ENCODE data around the gene C20orf144. TPM values are rescaled to one million over a fixed set of nuclear protein-coding genes. Genes with fewer than 3 reads are reported as not detected.

The C20orf144 gene
- total and polyA plus RNA-seq, 9 of the 15 experiments (the other 6 are each of a cell fraction or from before 2014, with no cell fraction given), result 0.04 to 0.23 (median 0.11) TPM; not detected in 2

DNA sequence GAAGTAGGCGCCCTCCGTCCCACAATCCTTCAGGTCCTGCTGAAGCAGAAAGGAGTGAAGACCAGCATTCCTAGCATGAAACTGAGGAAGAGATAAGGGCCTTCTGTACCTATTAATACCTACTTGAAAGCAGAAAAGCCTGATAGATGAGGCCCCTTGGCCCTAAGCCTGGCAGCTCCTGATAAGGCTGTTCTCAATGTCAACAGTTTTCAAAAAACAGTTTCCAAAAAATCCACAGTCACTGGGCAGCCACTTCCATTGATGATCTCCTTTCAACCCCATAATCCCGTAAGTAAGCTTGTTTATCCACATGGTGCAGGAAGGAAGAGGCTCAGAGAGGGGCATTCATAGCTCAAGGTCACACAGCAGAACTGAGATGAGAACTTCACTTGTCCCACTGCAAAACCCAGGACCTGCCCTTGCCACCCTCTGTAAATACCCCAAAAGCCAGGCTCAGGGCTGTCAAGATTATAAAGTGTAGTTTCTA is 26.9 kb downstream of the C20orf144 start (continued):
- TF ChIP-seq, protein P1, sequence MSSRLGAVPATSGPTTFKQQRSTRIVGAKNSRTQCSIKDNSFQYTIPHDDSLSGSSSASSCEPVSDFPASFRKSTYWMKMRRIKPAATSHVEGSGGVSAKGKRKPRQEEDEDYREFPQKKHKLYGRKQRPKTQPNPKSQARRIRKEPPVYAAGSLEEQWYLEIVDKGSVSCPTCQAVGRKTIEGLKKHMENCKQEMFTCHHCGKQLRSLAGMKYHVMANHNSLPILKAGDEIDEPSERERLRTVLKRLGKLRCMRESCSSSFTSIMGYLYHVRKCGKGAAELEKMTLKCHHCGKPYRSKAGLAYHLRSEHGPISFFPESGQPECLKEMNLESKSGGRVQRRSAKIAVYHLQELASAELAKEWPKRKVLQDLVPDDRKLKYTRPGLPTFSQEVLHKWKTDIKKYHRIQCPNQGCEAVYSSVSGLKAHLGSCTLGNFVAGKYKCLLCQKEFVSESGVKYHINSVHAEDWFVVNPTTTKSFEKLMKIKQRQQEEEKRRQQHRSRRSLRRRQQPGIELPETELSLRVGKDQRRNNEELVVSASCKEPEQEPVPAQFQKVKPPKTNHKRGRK (tag; IDR thresholded peaks at IDR 0.05), result no peak
- no peak for TF ChIP-seq ZKSCAN3 (CRISPR knock-in tag; IDR thresholded peaks at IDR 0.05)
- no peak for TF ChIP-seq PBX2 (CRISPR knock-in tag; IDR thresholded peaks at IDR 0.05; ENCODE audit: low read depth)
- peak; percentile 76 for TF ChIP-seq PBX2 (tag; conservative IDR thresholded peaks at IDR 0.05; ENCODE audit: low read depth)
- no peak for TF ChIP-seq ZNF347 (CRISPR knock-in tag; IDR thresholded peaks at IDR 0.05; ENCODE audit: low read depth)
- no peak for TF ChIP-seq TOE1 (IDR thresholded peaks at IDR 0.05; ENCODE audit: borderline replicate concordance)
- TF ChIP-seq TOE1 (CRISPR knock-in tag; IDR thresholded peaks at IDR 0.05; ENCODE audit: borderline replicate concordance, low read depth), result no peak
- peak; percentile 81 for TF ChIP-seq STAT5A (IDR thresholded peaks at IDR 0.05; ENCODE audit: borderline replicate concordance, low read length)
- TF ChIP-seq YY1 (IDR thresholded peaks at IDR 0.05; ENCODE audit: borderline replicate concordance in 1 of 3, control insufficient read depth in 1 of 3, extremely low read depth in 1 of 3, insufficient read depth in 3 of 3, insufficient read length in 1 of 3, insufficient replicate concordance in 2 of 3, low read depth in 1 of 3, low read length in 2 of 3), result no peak
- no peak for TF ChIP-seq HNRNPLL (IDR thresholded peaks at IDR 0.05; ENCODE audit: low read depth, low read length, poor library complexity, severe bottlenecking)
- TF ChIP-seq CHD1 (IDR thresholded peaks at IDR 0.05; ENCODE audit: low read length), result no peak
- TF ChIP-seq MECOM (CRISPR knock-in tag; IDR thresholded peaks at IDR 0.05), result peak; percentile 48; the same call in 1 of the 2 replicates
- TF ChIP-seq CBX1 (IDR thresholded peaks at IDR 0.05; ENCODE audit: low read depth), result no peak
- TF ChIP-seq, protein P2, sequence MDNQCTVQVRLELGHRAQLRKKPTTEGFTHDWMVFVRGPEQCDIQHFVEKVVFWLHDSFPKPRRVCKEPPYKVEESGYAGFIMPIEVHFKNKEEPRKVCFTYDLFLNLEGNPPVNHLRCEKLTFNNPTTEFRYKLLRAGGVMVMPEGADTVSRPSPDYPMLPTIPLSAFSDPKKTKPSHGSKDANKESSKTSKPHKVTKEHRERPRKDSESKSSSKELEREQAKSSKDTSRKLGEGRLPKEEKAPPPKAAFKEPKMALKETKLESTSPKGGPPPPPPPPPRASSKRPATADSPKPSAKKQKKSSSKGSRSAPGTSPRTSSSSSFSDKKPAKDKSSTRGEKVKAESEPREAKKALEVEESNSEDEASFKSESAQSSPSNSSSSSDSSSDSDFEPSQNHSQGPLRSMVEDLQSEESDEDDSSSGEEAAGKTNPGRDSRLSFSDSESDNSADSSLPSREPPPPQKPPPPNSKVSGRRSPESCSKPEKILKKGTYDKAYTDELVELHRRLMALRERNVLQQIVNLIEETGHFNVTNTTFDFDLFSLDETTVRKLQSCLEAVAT (IDR thresholded peaks at IDR 0.05), result no peak
- TF ChIP-seq ZC3H4 (CRISPR knock-in tag; IDR thresholded peaks at IDR 0.05; ENCODE audit: borderline replicate concordance), result no peak
- no peak for TF ChIP-seq POLR3A (IDR thresholded peaks at IDR 0.05; ENCODE audit: borderline replicate concordance, extremely low read depth, insufficient read depth, insufficient read length)
- no peak for TF ChIP-seq RNF219 (CRISPR knock-in tag; IDR thresholded peaks at IDR 0.05)
- no peak for TF ChIP-seq ZNF655 (CRISPR knock-in tag; IDR thresholded peaks at IDR 0.05)

Measured in K562 (cell line).